GM18858 (cell line): ENCODE measurements around the gene TARDBP.
A peak's percentile ranks its signal among the peaks of the same experiment; 100 is the strongest.
"Not testable (repeated sequence)": the region's sequence is repeated elsewhere in the genome, so short reads cannot be mapped to it uniquely, and the experiment has no call there.

Experiments used
- ATAC-seq: cut with Tn5 transposase; IDR thresholded peaks from one replicate; pipeline ENCODE4 v1.9.1; 2021; ENCODE audit not compliant: unreplicated experiment

The TARDBP gene

GRCh38 chr1:11012260-11013159 is at the start of gene TARDBP:
Gene TARDBP (plus strand): TSS chr1:11012654. CDS start chr1:11013728, 1,074 bp downstream.
- peak; percentile 69 for ATAC-seq

- ATAC-seq, result no peak
Observed at GRCh38 chr1:10965546-10966226, 46.8 kb upstream of the TARDBP start.

DNA sequence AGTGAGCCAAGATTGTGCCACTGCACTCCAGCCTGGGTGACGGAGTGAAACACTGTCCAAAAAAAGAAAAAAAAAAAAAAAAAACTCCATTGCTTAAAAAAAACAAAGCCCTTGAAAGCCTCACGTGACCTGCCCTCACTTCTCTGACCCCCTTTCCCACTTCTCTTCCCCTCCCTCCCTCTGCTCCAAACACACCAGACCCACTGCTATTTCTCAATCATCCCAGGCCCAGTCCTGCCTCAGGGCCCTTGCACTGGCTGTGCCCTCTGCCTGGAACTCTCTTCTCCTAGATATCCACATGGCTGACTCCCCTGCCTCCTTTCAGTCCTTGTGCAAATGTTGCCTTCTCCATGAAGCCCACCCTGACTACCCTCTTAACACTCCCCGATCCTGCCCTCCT is 45.4 kb upstream of the TARDBP start:
- ATAC-seq, result no peak

- no peak for ATAC-seq
Observed at GRCh38 chr1:10968411-10968826, 44.0 kb upstream of the TARDBP start.

DNA sequence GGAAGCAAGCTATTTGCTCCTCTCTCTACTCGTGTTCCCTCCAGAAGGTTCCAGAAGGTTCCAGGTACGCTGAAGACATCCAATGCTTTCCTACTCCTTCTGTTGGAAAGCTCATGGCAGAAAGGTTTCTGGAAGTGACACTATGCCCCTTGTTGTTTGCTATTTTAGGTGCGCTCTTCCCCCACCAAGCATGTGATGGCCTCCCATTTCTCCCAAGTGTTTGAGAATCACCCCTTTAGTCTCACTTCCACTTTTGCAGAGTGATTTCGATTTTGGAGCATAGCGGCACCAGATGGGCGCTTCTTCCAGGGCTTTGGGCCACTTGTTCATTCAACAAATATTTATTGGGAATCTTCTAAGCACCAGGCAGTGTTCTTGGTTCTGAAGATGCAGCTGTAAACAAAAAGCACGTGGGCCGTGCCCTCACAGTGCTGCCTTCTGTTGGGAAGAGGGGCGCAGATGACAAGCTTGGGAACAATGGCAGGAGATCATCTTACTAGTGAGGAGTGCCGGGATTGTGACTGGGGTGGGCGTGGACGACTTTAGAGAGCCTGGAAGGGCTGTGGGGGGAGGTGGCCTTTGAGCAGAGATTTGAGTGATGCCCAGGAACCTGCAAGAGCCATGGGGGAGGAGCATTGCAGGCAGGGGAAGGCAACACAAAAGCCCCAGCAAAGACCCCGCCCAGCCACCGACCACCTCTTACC is 43.0 kb upstream of the TARDBP start:
- ATAC-seq, result no peak

GRCh38 chr1:10969971-10970332 is 42.5 kb upstream of the TARDBP start:
- no peak for ATAC-seq

DNA sequence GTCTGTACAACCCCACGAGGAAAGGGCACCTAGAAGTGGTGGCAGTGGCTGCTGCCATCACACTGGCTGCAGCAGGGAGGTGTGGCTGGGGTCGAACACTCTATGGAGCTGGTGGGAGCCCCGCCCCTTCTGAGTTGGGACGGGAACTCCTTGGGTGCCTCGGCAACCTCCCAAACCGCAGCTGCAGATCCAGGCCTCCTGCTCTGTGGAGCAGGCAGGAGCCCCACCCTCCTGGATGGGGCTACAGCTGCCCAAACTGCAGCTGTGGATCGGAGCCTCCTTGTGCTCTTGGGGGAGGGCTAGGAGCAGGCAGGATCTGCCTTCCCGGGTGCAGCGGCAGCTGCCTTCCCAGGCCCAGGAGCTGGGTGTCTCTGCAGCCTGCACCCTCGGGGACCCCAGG is 38.9 kb upstream of the TARDBP start:
- no peak for ATAC-seq

DNA sequence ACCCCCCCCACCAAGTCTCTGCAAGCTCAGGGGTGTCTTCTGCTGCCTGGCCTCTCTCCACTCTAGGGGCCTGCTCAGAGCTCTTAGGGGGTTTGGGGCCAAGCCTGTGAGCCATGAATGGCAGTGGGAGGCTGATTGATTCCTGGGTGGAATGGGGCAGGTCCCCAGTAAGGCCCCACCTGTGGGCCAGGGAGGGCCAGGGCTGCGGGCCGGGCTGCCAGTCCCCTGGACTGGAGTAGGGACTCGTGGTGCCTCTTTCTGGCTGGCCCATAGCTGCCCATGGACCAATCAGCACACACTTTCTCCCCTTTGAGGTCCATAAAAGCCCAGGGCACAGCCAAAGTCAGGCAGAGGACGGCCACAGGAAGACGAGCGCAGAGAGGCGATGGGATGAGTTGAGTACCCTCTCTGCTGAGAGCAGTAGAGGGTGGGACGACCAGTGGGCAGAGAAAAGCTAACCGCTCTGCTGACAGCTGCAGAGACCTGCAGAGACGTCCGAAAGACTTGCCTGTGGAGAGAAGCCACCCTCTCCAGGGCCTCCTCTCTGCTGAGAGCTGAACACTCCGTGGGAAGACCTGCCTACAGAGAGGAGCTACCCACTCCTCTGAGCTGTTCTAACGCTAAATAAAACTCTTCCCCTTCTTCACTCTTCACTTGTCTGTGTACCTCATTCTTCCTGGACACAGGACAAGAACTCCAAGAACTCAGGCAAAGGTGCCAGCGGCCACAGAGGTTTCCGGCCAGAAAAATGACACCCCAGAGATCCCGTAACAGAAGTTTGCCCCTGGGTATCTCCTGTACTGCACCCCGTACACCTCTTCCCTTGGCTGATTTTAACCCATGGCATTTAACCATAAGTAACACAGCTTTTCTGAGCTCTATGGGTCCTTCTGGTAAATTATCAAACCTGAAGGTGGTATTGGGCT is 38.2 kb upstream of the TARDBP start:
- no peak for ATAC-seq

GRCh38 chr1:10975567-10976326 is 36.7 kb upstream of the TARDBP start:
- ATAC-seq, result no peak

- no peak for ATAC-seq
Observed at GRCh38 chr1:10978719-10979118, 33.7 kb upstream of the TARDBP start.

GRCh38 chr1:10979483-10979920 is 33.0 kb upstream of the TARDBP start:
- no peak for ATAC-seq

DNA sequence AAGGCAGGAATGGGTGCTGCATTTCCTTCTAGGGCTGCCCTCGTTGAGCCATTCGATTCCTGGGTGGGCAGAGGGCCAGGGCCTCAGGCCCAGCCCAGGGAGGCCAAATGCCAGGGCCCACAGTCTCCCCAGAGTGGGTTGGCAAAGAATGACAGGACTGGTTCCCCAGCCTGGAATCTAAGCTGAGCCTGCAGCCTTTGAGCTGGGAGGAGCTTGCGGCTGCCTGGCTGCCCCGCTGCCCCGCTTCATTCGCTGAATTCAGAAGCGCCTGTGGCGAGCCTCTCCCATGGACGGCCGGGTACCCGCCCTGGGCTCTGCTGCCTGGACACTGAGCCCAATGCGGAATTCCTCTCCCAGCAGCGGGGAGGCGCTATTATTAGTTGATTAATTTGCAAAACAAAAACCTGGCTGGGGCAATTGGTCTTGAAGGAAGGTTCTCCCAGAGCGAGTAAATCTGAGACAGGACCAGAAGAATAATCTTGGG is 32.3 kb upstream of the TARDBP start:
- no peak for ATAC-seq

- ATAC-seq, result no peak
Observed at GRCh38 chr1:10980841-10981727, 31.4 kb upstream of the TARDBP start.

GRCh38 chr1:10986525-10986890 is 25.9 kb upstream of the TARDBP start:
- no peak for ATAC-seq

DNA sequence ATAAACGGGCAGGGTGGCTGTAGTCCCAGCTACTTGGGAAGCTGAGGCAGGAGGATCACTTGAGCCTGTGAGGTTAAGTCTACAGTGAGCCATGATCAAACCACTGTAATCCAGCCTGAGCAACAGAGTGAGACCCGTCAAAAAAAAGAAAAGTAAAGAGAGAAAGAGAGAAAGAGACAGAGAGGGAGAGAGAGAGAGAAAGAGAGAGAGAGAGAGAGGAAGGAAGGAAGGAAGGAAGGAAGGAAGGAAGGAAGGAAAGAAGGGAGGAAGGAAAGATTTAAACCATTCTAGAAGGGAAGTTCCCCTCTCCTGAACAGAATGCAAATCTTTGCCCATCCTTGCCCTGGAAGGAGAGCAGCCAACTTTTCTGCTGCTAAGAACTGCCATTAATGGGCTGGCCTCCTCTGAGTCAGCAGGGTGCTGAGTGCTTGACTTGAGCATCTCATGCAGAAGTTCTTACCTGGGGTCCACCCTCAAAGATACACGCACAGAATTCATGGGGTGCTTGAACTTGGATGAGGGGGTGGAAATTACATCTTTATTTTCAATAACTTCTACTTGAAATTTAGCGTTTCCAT is 24.5 kb upstream of the TARDBP start:
- no peak for ATAC-seq

- ATAC-seq, result no peak
Observed at GRCh38 chr1:10989095-10989494, 23.4 kb upstream of the TARDBP start.

GRCh38 chr1:10989920-10990516 is 22.4 kb upstream of the TARDBP start:
- ATAC-seq, result not testable (repeated sequence)

- no peak for ATAC-seq
Observed at GRCh38 chr1:10990828-10991227, 21.6 kb upstream of the TARDBP start.
